Lung (tissue), 12 donors: ENCODE data around the gene JPT2. TPM values are rescaled to one million over a fixed set of nuclear protein-coding genes. Genes with fewer than 3 reads are reported as not detected.
"Not testable (repeated sequence)": the region's sequence is repeated elsewhere in the genome, so short reads cannot be mapped to it uniquely, and the experiment has no call there.

Source experiments
- ATAC-seq: fragments of 200-7000 bp; cut with Tn5 transposase; one replicate; pipeline ENCODE4 v1.9.1; 2020; ENCODE audit warnings: moderate number of reproducible peaks; ENCODE audit not compliant: insufficient read depth, low FRiP score
- DNase-seq, 3 donors: peaks; one replicate each; pipeline ENCODE4 v3.0.0-alpha.2; 2013 to 2017
- H3K27ac ChIP-seq, 2 donors: one replicate each; pipeline ENCODE4 v1.5.1; 2013; ENCODE audit warnings: mild to moderate bottlenecking in 2 of 2, moderate library complexity in 2 of 2, control low read depth in 1 of 2, inconsistent platforms in 1 of 2, low read depth in 1 of 2, low read length in 1 of 2
- H3K27me3 ChIP-seq, 3 donors: one replicate each; pipeline ENCODE4 v1.5.1; 2013; ENCODE audit warnings: low read length in 2 of 3; ENCODE audit not compliant: control insufficient read depth in 3 of 3, insufficient read depth in 3 of 3
- H3K36me3 ChIP-seq, 4 donors: one replicate each; pipeline ENCODE4 v1.5.1; 2013; ENCODE audit warnings: low read length in 4 of 4, mild to moderate bottlenecking in 1 of 4, moderate library complexity in 1 of 4; ENCODE audit not compliant: control insufficient read depth in 4 of 4, insufficient read depth in 4 of 4
- H3K4me1 ChIP-seq, 5 donors: one replicate each; pipeline ENCODE4 v1.5.1; 2013; ENCODE audit warnings: low read length in 5 of 5, mild to moderate bottlenecking in 2 of 5, moderate library complexity in 1 of 5; ENCODE audit not compliant: control insufficient read depth in 5 of 5, insufficient read depth in 5 of 5
- H3K4me3 ChIP-seq: one replicate; pipeline ENCODE4 v1.5.1; 2013; ENCODE audit warnings: mild to moderate bottlenecking, control low read depth, moderate library complexity
- H3K9ac ChIP-seq, 2 donors: one replicate each; pipeline ENCODE4 v1.5.1; 2013; ENCODE audit warnings: low read length in 2 of 2, control low read depth in 1 of 2; ENCODE audit not compliant: insufficient read depth in 1 of 2
- H3K9me3 ChIP-seq, 4 donors: one replicate each; pipeline ENCODE4 v1.5.1; 2013; ENCODE audit warnings: low read length in 3 of 4, mild to moderate bottlenecking in 1 of 4, moderate library complexity in 1 of 4; ENCODE audit not compliant: control insufficient read depth in 4 of 4, insufficient read depth in 3 of 4
- WGBS, 2 donors: extraction: QIAGEN DNeasy Blood & Tissue Kit; methylation state at CpG; one replicate each; pipeline ENCODE4 v1.1.7; 2013; 5-methylcytosine and 5-hydroxymethylcytosine counted together
- polyA plus RNA-seq, 2 donors: library from polyadenylated mRNA; stranded (reverse); fragments of 200-250 nt; gene quantifications; one replicate each; pipeline ENCODE4 v1.2.1, GENCODE V29; 2013
- total RNA-seq, 2 donors: library from RNA; depleted of rRNA in 1 of 2; stranded (reverse); fragments of >200 nt in 1 of 2; gene quantifications; one replicate each; pipeline ENCODE4 v1.2.1, GENCODE V29; 2014 to 2021
- TF ChIP-seq, protein P1 (sequence below): IDR thresholded peaks from 2 replicates; pipeline ENCODE4 v1.5.1; 2012; ENCODE audit warnings: mild to moderate bottlenecking; ENCODE audit errors: control extremely low read depth, extremely low read depth
- donor health status: control.
- donor health status: control.
- donor health status: Bipolar disorder and iron deficiency.
- donor health status: healthy.
- donor health status: DM: yes; HTN: yes; CAD: no.

The JPT2 gene
- total and polyA plus RNA-seq, 4 donors: 28.7 to 71.9 (median 51.6) TPM

GRCh38 chr16:1696863-1697262 lies 18.8 kb downstream of the JPT2 start:
- Histone ChIP-seq H3K4me3 (no peak overlapping the region), H3K9ac (no peak overlapping the region), H3K27me3 (no peaks in the 10 kb centered on the region), H3K36me3 (peaks cover 25 to 42% (median 35%) of the 10 kb centered on the region in 4 donors), H3K4me1 (no peaks in the 10 kb centered on the region), H3K9me3 (no peaks in the 10 kb centered on the region), H3K27ac (no peak overlapping the region)
- DNase-seq (no peak), ATAC-seq (no peak)
- WGBS, 2 donors: 94 to 98% methylated on average over 5 of the region's 5 CpGs
- TF ChIP-seq, protein P1, sequence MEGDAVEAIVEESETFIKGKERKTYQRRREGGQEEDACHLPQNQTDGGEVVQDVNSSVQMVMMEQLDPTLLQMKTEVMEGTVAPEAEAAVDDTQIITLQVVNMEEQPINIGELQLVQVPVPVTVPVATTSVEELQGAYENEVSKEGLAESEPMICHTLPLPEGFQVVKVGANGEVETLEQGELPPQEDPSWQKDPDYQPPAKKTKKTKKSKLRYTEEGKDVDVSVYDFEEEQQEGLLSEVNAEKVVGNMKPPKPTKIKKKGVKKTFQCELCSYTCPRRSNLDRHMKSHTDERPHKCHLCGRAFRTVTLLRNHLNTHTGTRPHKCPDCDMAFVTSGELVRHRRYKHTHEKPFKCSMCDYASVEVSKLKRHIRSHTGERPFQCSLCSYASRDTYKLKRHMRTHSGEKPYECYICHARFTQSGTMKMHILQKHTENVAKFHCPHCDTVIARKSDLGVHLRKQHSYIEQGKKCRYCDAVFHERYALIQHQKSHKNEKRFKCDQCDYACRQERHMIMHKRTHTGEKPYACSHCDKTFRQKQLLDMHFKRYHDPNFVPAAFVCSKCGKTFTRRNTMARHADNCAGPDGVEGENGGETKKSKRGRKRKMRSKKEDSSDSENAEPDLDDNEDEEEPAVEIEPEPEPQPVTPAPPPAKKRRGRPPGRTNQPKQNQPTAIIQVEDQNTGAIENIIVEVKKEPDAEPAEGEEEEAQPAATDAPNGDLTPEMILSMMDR: no peak

DNA sequence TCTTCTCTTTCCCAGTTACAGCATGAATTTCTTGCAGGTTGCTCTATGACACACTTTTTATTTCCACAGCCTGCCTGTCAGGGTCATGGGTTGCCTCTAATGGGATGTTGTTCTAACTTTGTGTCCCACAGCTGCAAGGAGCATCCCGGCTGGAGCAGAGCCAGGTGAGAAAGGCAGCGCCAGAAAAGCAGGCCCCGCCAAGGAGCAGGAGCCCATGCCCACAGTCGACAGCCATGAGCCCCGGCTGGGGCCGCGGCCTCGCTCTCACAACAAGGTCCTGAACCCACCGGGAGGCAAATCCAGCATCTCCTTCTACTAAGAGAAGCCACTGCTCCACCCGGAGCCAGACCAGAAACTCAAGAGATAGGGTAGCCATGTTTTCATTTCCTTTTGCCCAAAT lies 20.6 kb downstream of the JPT2 start:
- TF ChIP-seq, protein P1: no peak
- Histone ChIP-seq H3K4me1 (no peaks in the 10 kb centered on the region), H3K4me3 (no peak overlapping the region), H3K27ac (no peak overlapping the region), H3K27me3 (no peaks in the 10 kb centered on the region), H3K9me3 (no peaks in the 10 kb centered on the region), H3K9ac (no peak overlapping the region), H3K36me3 (peaks cover 18 to 29% (median 22%) of the 10 kb centered on the region in 4 donors)
- 95% methylated on average over 10 of the region's 10 CpGs for WGBS, 2 donors
- no peak for DNase-seq
- ATAC-seq: no peak

- Histone ChIP-seq H3K27me3 (no peaks in the 10 kb centered on the region), H3K9me3 (no peaks in the 10 kb centered on the region), H3K9ac (no peak overlapping the region), H3K4me3 (no peak overlapping the region), H3K36me3 (peaks cover 17 to 24% (median 19%) of the 10 kb centered on the region in 4 donors), H3K4me1 (peaks cover 0 to 2% (median 0%) of the 10 kb centered on the region in 5 donors), H3K27ac (no peak overlapping the region)
- ATAC-seq: no peak
- no peak for DNase-seq
- TF ChIP-seq, protein P1: no peak
- WGBS, 2 donors: 91 to 96% methylated on average over 3 of the region's 3 CpGs
These were observed 22.2 kb downstream of the JPT2 start for GRCh38 chr16:1700246-1700645.

DNA sequence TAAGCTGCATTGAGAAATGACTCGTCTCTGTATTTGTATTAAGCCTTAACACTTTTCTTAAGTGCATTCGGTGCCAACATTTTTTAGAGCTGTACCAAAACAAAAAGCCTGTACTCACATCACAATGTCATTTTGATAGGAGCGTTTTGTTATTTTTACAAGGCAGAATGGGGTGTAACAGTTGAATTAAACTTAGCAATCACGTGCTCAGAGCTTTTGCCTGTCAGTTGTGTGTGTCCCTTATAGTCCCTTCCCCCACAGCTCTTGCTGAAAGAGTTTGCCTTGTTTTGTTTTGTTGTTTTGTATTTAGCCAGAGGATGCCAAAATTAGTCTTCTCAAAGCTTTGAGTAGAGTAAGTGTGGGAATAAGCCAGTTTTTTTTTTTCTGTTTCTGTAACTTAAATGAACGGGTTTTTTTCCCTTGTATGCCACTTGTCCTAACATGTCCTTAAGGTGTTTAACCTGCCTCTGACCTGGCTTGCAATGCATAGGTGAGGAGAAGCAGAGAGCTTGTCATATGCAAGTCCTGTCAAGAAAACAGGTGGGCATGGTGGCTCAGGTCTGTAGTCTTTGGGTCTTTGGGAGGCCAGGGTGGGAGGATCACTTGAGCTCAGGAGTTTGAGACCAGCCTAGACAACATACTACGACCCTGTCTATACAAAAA lies 23.3 kb downstream of the JPT2 start:
- DNase-seq (no peak), ATAC-seq (no peak)
- no peak overlapping the region for H3K4me3 ChIP-seq
- no peak overlapping the region for H3K27ac ChIP-seq
- peaks cover 14 to 24% (median 20%) of the 10 kb centered on the region in 4 donors for H3K36me3 ChIP-seq
- no peaks in the 10 kb centered on the region for H3K9me3 ChIP-seq
- 81 to 88% methylated on average over 6 of the region's 6 CpGs for WGBS, 2 donors
- H3K4me1 ChIP-seq: peaks cover 0 to 2% (median 0%) of the 10 kb centered on the region in 5 donors
- no peaks in the 10 kb centered on the region for H3K27me3 ChIP-seq
- H3K9ac ChIP-seq: no peak overlapping the region
- TF ChIP-seq, protein P1: no peak

- Histone ChIP-seq H3K27ac (peak overlapping the region; percentile 89 to 99), H3K4me3 (peak overlapping the region; percentile 97), H3K4me1 (peaks cover 3 to 16% (median 5%) of the 10 kb centered on the region in 5 donors), H3K9ac (peak overlapping the region; percentile 29 to 72), H3K36me3 (peaks cover 0 to 12% (median 6%) of the 10 kb centered on the region in 4 donors)
- WGBS, 2 donors: 1% methylated on average over 15 to 16 of the region's 16 CpGs
- peak in 1 of 3 donors; percentile 40 for DNase-seq
- H3K9me3 ChIP-seq, H3K27me3 ChIP-seq: not testable (repeated sequence)
- peak; percentile 7 for ATAC-seq
These were observed 27.2 kb downstream of the JPT2 start for GRCh38 chr16:1705324-1705687.
